ENCODE results near the gene RGS10.

The RGS10 gene

DNA sequence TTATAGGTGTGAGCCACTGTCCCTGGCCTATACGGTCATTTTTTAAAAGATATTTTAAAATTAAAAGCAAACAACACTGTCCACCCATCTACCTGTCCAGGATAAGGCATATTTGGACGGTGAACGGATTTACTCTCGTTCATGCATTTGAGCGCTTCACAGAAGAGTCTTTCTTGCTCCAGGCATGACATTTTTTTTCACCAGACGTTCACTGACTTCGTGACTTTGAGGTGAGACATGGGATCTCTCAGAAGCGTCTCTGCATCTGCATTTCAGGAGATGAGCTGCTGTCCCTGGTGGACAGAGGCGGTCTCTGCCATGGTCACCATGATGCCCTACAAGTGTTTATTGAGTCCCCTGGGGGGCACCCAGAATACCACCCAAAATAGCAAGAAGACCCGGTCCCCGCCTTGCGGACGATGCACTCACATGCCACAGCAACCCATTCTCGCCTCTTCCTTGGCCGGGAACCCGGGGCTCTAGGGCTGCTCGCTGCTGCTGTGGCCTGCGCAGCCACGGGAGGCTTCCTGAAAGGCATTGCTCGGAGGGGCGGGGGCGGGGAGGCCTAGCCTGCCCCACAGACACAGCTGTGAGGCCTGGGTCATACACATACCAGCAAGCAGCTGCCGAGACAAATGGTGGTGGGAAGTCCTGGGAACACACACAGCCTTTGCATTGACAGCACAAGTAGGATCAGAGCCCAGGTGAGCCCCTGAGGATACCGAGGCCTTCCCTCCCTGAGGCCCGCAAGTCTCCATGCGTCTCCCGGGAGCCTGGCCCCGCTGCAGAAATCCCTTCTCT lies 84.4 kb downstream of the RGS10 start:
- TF ChIP-seq, protein P1, sequence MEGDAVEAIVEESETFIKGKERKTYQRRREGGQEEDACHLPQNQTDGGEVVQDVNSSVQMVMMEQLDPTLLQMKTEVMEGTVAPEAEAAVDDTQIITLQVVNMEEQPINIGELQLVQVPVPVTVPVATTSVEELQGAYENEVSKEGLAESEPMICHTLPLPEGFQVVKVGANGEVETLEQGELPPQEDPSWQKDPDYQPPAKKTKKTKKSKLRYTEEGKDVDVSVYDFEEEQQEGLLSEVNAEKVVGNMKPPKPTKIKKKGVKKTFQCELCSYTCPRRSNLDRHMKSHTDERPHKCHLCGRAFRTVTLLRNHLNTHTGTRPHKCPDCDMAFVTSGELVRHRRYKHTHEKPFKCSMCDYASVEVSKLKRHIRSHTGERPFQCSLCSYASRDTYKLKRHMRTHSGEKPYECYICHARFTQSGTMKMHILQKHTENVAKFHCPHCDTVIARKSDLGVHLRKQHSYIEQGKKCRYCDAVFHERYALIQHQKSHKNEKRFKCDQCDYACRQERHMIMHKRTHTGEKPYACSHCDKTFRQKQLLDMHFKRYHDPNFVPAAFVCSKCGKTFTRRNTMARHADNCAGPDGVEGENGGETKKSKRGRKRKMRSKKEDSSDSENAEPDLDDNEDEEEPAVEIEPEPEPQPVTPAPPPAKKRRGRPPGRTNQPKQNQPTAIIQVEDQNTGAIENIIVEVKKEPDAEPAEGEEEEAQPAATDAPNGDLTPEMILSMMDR (IDR thresholded peaks at IDR 0.05; ENCODE audit: low read depth, low read length) = no peak

DNA sequence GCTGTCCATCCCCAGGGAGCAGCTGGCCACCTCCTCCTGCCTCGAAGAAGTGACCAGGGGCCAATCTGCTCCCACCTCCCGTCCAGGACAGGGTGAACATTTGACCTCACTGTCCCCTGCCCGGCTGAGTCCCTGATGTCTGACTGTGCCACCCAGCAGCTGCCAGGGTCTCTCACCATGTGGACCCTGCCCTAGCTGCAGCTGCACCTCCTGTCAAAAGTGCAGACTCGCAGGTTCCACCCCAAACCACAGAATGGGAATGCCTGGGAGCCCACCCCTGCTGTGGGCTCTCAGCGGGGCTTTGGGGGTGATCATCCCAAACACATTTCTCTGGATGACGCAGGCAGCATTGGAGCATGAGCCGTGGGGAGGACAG lies 86.1 kb downstream of the RGS10 start:
- no peak for DNase-seq (ENCODE audit: extremely low read depth, low read depth)

More for the DNA sequence above, 84.4 kb downstream of the RGS10 start:
- DNase-seq (ENCODE audit: extremely low read depth, low read depth) = no peak

DNA sequence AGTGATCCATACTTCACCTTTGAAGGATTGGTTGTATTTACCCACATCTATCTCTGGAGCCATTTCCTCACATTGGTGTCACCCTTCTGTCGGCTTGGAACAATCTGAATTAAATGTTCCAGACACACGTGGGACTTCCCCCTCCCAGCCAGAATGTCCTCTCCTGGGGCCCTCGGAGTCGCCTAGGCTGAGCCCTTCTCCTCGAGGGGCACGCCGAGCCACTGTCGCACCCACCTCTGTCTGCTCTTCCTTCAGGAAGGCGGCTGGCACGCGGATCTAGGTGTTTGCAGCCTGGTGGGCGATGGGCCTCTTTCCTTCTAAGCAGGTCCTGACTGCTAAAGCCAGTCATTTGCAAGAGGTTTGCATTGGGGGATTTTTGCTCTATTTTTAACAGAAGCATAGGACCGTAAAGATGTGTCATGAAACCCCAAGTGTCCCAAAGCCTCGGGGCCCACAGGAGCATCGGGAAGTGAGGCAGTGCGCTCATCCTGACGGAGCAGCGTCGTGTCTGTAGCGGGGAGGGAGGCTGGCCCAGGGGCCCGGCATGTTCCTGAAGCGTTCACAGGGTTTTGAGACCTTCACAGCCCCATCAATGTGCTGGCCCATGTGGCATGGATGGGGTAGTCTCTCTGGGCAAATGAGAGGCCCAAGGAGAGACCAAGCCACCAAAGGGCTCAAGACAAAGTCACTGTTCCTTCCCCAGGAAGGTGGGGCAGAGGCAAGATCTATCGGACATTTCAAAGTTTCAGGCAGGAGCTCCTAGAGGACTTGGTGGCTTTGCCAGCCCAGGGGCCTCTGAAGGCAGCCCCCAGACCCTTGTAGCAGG lies 86.7 kb downstream of the RGS10 start:
- DNase-seq (ENCODE audit: extremely low read depth, low read depth) = no peak

More for the DNA sequence above, 86.1 kb downstream of the RGS10 start:
- TF ChIP-seq, protein P1 (IDR thresholded peaks at IDR 0.05; ENCODE audit: low read depth, low read length) = no peak

DNA sequence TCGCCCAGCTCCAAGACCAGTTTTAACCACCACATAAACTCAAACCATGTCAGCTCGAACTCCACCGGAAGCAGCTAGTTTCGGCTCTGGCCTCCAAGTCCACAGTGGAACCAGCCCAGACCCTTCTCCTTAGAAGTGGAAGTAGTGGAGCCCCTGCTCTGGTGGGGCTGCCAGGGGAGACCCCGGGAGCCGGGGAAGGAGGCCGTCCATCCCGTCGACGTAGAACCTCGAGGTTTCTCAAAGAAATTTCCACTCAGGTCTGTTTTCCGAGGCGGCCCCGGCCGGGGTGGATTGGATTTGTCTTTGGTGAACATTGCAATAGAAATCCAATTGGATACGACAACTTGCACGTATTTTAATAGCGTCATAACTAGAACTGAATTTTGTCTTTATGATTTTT lies 87.5 kb downstream of the RGS10 start:
- TF ChIP-seq, protein P1 (IDR thresholded peaks at IDR 0.05; ENCODE audit: low read depth, low read length) = no peak
- no peak for DNase-seq (ENCODE audit: extremely low read depth, low read depth)

More for the DNA sequence above, 86.7 kb downstream of the RGS10 start:
- TF ChIP-seq, protein P1 (IDR thresholded peaks at IDR 0.05; ENCODE audit: low read depth, low read length) = no peak

DNA sequence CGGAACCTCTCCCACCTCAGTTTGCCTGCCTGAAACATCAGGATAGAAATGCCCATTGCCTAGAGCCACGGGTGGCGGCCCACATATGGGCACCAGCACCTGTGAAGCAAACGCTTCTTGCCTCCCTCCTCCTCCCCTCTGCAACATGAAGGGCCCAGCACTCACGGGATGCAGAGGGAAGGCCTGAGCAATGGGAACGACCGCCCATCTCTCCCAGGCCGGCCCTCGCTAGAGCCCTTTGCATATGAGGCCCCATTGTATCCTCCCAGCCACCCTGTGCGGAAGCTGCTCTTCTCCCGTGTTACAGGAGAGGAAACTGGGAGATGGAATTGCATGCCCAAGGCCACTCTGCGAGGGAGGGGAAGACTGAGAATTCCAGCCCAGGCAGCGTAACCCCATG lies 88.2 kb downstream of the RGS10 start:
- TF ChIP-seq, protein P1 (IDR thresholded peaks at IDR 0.05; ENCODE audit: low read depth, low read length) = no peak
- no peak for DNase-seq (ENCODE audit: extremely low read depth, low read depth)

DNA sequence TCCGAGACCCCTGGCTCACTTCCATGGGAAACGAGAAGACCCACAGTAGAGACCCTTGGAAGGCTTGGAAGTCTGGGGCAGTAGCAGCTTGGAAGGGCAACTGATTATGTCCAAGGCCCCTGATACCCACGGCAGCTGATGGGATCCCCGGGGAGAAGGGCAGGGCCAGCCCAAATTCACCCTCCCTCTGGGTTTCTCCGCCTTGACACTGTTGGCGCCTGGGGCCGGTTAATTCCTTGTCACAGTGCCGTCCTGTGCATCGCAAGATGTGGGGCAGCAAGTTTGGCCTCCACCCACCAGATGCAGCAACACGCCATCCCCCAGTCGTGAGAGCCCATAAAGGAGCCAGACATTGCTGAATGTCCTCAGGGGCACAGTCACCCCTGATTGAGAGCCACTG lies 89.2 kb downstream of the RGS10 start:
- no peak for DNase-seq (ENCODE audit: extremely low read depth, low read depth)
- TF ChIP-seq, protein P1 (IDR thresholded peaks at IDR 0.05; ENCODE audit: low read depth, low read length) = no peak

DNA sequence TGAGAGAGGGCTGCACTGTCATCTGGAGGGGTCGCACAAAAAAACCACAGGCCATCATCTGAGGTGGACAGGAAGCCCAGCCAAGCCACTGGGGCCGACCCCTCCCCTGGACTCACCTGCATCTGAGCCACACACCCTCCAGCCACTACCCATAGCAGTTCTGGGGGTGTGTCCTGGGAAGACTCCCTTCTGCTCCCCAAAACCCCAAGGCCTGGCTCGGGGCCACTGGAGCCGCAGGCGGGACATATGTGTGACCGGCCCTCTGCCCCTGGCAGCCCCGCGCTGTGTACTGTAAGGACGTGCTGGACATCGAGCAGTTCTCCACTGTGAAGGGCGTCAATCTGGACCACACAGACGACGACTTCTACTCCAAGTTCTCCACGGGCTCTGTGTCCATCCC lies 90.1 kb downstream of the RGS10 start:
- TF ChIP-seq, protein P1 (IDR thresholded peaks at IDR 0.05; ENCODE audit: low read depth, low read length) = no peak
- no peak for DNase-seq (ENCODE audit: extremely low read depth, low read depth)
